ENCODE measurements around the gene STAMBPL1. TPM values are rescaled to one million over a fixed set of nuclear protein-coding genes. Genes with fewer than 3 reads are reported as not detected.

Gene STAMBPL1
- polyA plus RNA-seq (2011; rRNA removed) (23.1 and 29.8 TPM in 2 replicates), polyA minus RNA-seq (2011; rRNA and poly(A)+ RNA removed) (12.0 and 13.6 TPM in 2 replicates)

DNA sequence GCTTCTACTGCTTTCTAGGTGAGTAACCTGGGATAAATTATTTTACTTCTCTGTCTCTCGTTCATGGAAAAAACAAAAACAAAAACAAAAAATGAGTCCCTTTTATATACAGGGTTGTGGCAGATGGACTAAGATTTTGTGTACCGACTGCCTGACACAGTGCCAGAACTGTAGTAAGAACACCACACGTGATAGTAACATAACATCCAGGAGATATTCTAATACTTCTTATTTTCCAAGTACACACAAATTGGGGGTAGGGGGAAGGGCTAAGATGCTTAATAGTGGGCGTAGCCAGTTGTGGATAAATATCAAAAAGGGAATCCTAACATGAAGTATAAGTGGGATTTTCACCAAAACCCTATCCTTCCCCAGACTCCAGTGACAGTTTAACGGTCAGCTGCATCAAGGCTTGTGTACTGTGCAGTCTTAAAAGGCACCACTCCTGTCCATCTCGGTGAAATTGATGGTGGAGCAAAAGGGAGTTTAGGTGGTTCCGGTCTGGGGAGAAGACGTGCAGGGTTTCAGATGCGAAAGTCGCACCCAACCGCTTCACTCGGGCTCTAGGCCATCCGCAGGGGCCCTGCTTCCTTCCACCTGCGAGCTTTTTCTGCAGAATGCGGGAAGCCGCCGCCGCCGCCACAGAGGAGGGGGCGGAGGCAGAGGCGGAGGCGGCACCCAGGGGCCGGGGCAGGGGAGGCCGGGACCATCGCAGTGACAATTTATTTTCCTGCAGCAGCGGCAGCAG, at the start of gene STAMBPL1:
STAMBPL1 (plus strand) TSS at position 712 of the 748 bp plus-strand sequence. CDS start 21,464 bp downstream, outside the sequence.
- H3K36me3 ChIP-seq (ENCODE audit: control insufficient read depth, insufficient read depth, low read length) = no peaks in the 10 kb centered on the region
- POLR2A ChIA-PET = no interaction called here
- H3K27me3 ChIP-seq (ENCODE audit: control insufficient read depth, insufficient read depth, low read length) = no peaks in the 10 kb centered on the region
- H3K4me3 ChIP-seq (ENCODE audit: low read depth, low read length) = peak within 1 kb of the TSS; percentile 85
- TF ChIP-seq, protein P1, sequence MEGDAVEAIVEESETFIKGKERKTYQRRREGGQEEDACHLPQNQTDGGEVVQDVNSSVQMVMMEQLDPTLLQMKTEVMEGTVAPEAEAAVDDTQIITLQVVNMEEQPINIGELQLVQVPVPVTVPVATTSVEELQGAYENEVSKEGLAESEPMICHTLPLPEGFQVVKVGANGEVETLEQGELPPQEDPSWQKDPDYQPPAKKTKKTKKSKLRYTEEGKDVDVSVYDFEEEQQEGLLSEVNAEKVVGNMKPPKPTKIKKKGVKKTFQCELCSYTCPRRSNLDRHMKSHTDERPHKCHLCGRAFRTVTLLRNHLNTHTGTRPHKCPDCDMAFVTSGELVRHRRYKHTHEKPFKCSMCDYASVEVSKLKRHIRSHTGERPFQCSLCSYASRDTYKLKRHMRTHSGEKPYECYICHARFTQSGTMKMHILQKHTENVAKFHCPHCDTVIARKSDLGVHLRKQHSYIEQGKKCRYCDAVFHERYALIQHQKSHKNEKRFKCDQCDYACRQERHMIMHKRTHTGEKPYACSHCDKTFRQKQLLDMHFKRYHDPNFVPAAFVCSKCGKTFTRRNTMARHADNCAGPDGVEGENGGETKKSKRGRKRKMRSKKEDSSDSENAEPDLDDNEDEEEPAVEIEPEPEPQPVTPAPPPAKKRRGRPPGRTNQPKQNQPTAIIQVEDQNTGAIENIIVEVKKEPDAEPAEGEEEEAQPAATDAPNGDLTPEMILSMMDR (IDR thresholded peaks at IDR 0.05; ENCODE audit: insufficient read depth, low read depth, low read length) = no peak
- CTCF ChIA-PET = interaction anchor here (0.8 to 4.6 kb wide), 7 partner anchors 11 to 338 kb away, joined by 3 to 24 read pairs (median 4); no protein-coding TSS in a partner anchor
- DNase-seq (ENCODE audit: low read depth) = no peak

DNA sequence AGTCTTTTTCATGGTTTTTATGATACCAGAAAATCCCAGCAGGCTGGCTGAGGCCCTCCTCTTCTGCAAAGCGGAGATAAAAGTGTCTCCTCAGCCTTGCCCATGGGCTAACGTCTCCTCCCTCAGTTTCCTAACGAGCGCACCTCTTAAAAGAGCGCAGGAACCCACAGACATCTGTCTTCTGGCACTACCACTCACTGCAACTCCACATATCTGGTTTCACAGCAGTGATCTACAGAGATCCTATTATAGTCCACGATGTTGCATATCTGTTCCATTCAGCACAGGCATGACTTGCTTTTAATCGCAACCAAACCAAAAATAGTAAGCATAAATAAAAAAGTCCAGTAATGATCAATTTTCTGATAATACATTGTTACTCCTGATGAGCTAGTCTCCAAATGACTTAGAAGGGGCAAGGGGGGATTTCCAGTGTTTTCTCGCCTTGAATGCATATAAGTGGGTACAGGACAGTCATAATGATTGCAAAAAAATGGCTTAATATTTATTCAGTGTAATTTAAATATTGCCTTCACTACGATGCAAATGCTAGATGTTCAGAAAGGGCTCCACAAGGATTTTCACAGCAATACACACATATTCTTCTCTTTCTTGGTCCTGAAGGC, 49.3 kb upstream of the STAMBPL1 start:
- H3K36me3 ChIP-seq (ENCODE audit: control insufficient read depth, insufficient read depth, low read length) = no peaks in the 10 kb centered on the region
- POLR2A ChIA-PET = no interaction called here
- CTCF ChIA-PET = interaction anchor here (0.7 to 19.2 kb wide), 3 partner anchors 49 to 100 kb away, joined by 3 to 512 read pairs (median 3); no protein-coding TSS in a partner anchor
- no peak overlapping the region for H3K4me3 ChIP-seq (ENCODE audit: low read depth, low read length)
- TF ChIP-seq, protein P1 (IDR thresholded peaks at IDR 0.05; ENCODE audit: insufficient read depth, low read depth, low read length) = no peak
- DNase-seq (ENCODE audit: low read depth) = no peak
- H3K27me3 ChIP-seq (ENCODE audit: control insufficient read depth, insufficient read depth, low read length) = no peaks in the 10 kb centered on the region

DNA sequence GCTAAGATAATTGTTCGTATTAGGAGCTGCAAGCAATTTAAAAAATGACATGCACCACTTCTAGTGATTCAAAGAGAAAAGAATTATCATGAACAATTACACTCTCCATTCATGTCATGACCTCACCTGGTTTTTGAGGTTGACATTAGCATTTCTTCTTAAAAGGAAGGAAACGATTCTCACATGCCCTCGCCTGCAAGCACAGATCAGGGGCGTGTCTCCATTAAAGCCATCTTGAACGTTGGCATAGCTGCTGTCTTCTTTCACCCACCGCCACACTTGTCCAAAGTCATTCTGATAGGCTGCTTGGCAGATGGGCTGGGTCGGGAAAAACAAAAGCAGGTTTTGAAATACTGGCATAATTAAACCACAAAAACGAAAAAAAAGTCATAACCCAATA, 48.3 kb upstream of the STAMBPL1 start:
- ChIA-PET CTCF (interaction anchor here (0.6 to 19.2 kb wide), 5 partner anchors 8 to 162 kb away, joined by 3 to 512 read pairs (median 3); no protein-coding TSS in a partner anchor), POLR2A (no interaction called here)
- Histone ChIP-seq H3K36me3 (ENCODE audit: control insufficient read depth, insufficient read depth, low read length) (no peaks in the 10 kb centered on the region), H3K27me3 (ENCODE audit: control insufficient read depth, insufficient read depth, low read length) (no peaks in the 10 kb centered on the region), H3K4me3 (ENCODE audit: low read depth, low read length) (no peak overlapping the region)
- TF ChIP-seq, protein P1 (IDR thresholded peaks at IDR 0.05; ENCODE audit: insufficient read depth, low read depth, low read length) = no peak
- no peak for DNase-seq (ENCODE audit: low read depth)

DNA sequence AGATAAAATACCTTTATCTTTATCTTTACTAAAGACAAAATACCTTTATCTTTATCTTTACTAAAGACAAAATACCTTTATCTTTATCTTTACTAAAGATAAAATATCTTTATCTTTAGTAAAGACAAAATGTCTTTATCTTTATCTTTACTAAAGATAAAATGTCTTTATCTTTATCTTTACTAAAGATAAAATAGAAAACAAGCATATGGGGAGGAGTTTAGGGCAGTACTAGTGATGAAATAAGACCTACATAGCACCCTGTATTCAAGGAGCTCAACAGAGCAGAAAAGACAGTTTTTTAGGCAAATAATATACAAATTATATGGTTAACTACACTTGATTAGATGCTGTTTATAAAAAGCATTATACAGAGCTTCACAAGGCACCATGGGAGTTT, 47.7 kb upstream of the STAMBPL1 start:
- CTCF ChIA-PET = interaction anchor here (0.6 to 19.2 kb wide), 3 partner anchors 8 to 161 kb away, joined by 3 to 512 read pairs (median 3); no protein-coding TSS in a partner anchor
- DNase-seq (ENCODE audit: low read depth) = no peak
- Histone ChIP-seq H3K27me3 (ENCODE audit: control insufficient read depth, insufficient read depth, low read length) (no peaks in the 10 kb centered on the region), H3K4me3 (ENCODE audit: low read depth, low read length) (no peak overlapping the region), H3K36me3 (ENCODE audit: control insufficient read depth, insufficient read depth, low read length) (no peaks in the 10 kb centered on the region)
- POLR2A ChIA-PET = no interaction called here
- TF ChIP-seq, protein P1 (IDR thresholded peaks at IDR 0.05; ENCODE audit: insufficient read depth, low read depth, low read length) = no peak

DNA sequence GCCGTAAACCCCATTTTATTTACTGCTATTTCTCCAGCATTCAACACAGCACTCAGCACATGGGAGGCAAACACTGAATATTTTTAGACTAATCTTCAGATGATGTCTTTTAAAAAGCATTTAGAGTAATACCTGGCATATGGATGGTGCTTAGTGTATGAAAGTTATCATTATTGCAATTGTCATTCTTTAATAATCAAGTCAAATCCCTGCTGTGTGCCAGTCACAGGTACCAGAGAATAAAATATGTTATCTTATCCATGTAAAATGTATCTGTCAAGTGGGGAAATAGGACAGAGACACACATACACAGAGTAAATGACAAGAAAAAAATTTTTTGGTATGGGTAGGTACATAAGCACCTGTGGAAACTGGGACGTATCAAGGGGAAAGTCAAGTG, 46.9 kb upstream of the STAMBPL1 start:
- CTCF ChIA-PET = interaction anchor here (19.2 kb wide), 1 partner anchor 98 kb away, joined by 512 read pairs; no protein-coding TSS in a partner anchor
- no peak for DNase-seq (ENCODE audit: low read depth)
- POLR2A ChIA-PET = no interaction called here
- no peaks in the 10 kb centered on the region for H3K36me3 ChIP-seq (ENCODE audit: control insufficient read depth, insufficient read depth, low read length)
- no peak overlapping the region for H3K4me3 ChIP-seq (ENCODE audit: low read depth, low read length)
- TF ChIP-seq, protein P1 (IDR thresholded peaks at IDR 0.05; ENCODE audit: insufficient read depth, low read depth, low read length) = no peak
- H3K27me3 ChIP-seq (ENCODE audit: control insufficient read depth, insufficient read depth, low read length) = no peaks in the 10 kb centered on the region

Measured in BJ (cell line).